Chondrocyte (in vitro differentiated cells): Measurements from ENCODE around the gene POLD1. TPM values are rescaled to one million over a fixed set of nuclear protein-coding genes. Genes with fewer than 3 reads are reported as not detected.

Experiments used
- DNase-seq: peaks from one replicate; pipeline ENCODE4 v3.0.0; 2021; ENCODE audit warnings: mixed read lengths, low spot score
- H3K27ac Mint-ChIP-seq: one replicate; pipeline ENCODE4 v1.8.0; 2021; ENCODE audit warnings: mild to moderate bottlenecking, moderate library complexity, mixed read lengths; ENCODE audit not compliant: unreplicated experiment
- H3K27me3 Mint-ChIP-seq: 2 replicates; pipeline ENCODE4 v1.8.0; 2021; ENCODE audit warnings: low read depth, mixed read lengths
- H3K36me3 Mint-ChIP-seq: 2 replicates; pipeline ENCODE4 v1.8.0; 2021; ENCODE audit warnings: low read depth, mixed read lengths
- H3K4me1 Mint-ChIP-seq: 2 replicates; pipeline ENCODE4 v1.8.0; 2021; ENCODE audit warnings: low read depth, mild to moderate bottlenecking, mixed read lengths
- H3K4me3 Mint-ChIP-seq: one replicate; pipeline ENCODE4 v1.8.0; 2021; ENCODE audit warnings: mild to moderate bottlenecking, moderate library complexity, mixed read lengths; ENCODE audit not compliant: unreplicated experiment
- H3K9me3 Mint-ChIP-seq: 2 replicates; pipeline ENCODE4 v1.8.0; 2021; ENCODE audit warnings: low read depth, mixed read lengths
- total RNA-seq: library from RNA; stranded (reverse); gene quantifications from 3 replicates; pipeline ENCODE4 v1.2.1, GENCODE V29; 2021
- TF ChIP-seq, protein P1 (sequence below): fragments of 200-600 bp; sonication (generic); IDR thresholded peaks from 2 replicates; pipeline ENCODE4 v1.5.0; 2021; ENCODE audit warnings: antibody characterized with exemption, mild to moderate bottlenecking, moderate library complexity

POLD1 gene
- total RNA-seq, 1 donor from 2014 or later: 15.8 TPM

DNA sequence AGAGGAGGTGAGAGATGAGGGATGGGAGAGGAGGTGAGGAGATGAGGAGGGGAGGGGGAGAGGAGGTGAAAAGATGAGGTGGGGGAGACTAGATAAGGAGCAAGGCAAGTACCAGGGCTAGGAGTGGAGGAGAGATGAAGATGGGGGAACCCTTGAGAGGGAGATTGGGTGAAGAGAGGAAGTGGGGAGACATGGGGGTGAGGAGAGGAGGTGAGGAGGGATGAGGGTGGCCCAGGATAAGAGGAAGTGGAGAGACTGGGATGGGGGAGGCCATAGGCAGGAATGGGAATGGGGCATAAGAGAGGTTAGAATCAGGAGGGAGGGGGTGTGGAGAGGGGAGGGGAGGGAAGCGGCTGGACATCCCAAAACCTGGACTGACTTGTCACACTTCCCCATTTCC is 75.5 kb downstream of the POLD1 start:
- Mint-ChIP-seq H3K9me3 (no peaks in the 10 kb centered on the region), H3K36me3 (peaks cover 2% of the 10 kb centered on the region), H3K27ac (no peak overlapping the region), H3K27me3 (peaks cover 11% of the 10 kb centered on the region), H3K4me3 (no peak overlapping the region), H3K4me1 (peaks cover 8% of the 10 kb centered on the region)
- TF ChIP-seq, protein P1, sequence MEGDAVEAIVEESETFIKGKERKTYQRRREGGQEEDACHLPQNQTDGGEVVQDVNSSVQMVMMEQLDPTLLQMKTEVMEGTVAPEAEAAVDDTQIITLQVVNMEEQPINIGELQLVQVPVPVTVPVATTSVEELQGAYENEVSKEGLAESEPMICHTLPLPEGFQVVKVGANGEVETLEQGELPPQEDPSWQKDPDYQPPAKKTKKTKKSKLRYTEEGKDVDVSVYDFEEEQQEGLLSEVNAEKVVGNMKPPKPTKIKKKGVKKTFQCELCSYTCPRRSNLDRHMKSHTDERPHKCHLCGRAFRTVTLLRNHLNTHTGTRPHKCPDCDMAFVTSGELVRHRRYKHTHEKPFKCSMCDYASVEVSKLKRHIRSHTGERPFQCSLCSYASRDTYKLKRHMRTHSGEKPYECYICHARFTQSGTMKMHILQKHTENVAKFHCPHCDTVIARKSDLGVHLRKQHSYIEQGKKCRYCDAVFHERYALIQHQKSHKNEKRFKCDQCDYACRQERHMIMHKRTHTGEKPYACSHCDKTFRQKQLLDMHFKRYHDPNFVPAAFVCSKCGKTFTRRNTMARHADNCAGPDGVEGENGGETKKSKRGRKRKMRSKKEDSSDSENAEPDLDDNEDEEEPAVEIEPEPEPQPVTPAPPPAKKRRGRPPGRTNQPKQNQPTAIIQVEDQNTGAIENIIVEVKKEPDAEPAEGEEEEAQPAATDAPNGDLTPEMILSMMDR: no peak
- DNase-seq: no peak

DNA sequence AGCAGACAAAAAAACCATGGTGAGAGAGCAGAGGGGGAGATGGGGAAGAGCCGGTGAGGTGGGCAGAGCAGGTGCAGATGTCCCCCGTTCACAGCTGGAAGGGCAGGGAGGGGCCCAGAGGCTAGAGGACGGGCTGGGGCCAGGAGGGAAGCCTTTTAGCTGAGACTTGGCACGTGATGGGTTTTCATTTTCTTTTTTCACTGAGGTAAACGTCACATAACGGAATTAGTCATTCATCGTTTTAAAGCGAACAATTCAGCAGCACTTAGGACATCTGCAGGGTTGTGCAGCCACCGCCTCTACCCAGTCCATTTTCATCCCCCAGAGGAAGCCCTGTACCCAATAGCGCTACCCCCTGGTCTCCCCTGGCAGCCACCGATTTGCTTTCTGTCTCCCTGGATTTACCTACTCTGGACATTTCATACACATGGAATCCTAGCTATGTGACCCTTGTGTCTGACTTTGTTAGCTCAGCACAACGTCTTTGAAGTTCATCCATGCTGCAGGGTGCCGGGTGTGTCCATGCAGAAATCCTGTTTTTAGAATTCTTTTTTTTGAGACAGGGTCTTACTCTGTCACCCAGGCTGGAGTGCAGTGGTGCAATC is 76.1 kb downstream of the POLD1 start:
- TF ChIP-seq, protein P1: no peak
- DNase-seq: no peak
- Mint-ChIP-seq H3K27me3 (peaks cover 9% of the 10 kb centered on the region), H3K27ac (no peak overlapping the region), H3K4me1 (peaks cover 8% of the 10 kb centered on the region), H3K4me3 (no peak overlapping the region), H3K36me3 (no peaks in the 10 kb centered on the region), H3K9me3 (no peaks in the 10 kb centered on the region)

DNA sequence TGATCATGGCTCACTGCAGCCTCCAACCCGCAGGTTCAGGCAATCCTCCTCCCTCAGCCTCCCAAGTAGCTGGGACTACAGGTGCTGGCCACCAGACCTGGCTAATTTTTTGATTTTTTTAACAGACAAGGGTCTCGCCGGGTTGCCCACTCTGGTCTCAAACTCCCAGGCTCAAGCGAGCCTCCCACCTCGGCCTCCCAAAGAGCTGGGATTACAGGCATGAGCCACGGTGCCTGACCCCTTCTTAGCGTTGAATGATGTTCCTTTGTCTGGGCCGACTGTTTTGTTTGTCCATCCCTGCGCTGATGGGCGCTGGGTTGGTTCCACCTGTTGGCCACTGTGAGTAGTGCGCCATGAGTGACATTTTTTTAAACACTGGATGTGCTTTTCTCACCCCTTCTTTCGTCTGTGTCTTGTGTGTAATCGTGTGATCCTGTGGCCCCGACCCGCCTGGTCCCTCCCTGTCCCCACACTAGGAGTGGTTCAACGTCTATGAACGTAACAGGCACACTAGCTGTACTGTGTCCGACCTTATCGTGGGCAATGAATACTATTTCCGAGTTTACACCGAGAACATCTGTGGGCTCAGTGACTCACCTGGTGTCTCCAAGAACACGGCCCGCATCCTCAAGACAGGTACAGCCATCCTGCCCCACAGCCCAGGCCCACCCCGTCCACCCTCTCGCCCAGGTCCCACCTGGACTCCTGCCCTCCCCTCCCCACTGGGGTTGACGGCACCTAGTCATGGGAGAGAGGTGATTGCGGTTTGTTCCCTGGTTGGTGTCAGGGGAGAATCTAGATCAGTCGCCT is 77.1 kb downstream of the POLD1 start:
- H3K27me3 Mint-ChIP-seq: peaks cover 9% of the 10 kb centered on the region
- H3K4me3 Mint-ChIP-seq: no peak overlapping the region
- H3K4me1 Mint-ChIP-seq: peaks cover 8% of the 10 kb centered on the region
- no peak for DNase-seq
- TF ChIP-seq, protein P1: peak; percentile 86
- no peaks in the 10 kb centered on the region for H3K36me3 Mint-ChIP-seq
- no peaks in the 10 kb centered on the region for H3K9me3 Mint-ChIP-seq
- H3K27ac Mint-ChIP-seq: no peak overlapping the region

DNA sequence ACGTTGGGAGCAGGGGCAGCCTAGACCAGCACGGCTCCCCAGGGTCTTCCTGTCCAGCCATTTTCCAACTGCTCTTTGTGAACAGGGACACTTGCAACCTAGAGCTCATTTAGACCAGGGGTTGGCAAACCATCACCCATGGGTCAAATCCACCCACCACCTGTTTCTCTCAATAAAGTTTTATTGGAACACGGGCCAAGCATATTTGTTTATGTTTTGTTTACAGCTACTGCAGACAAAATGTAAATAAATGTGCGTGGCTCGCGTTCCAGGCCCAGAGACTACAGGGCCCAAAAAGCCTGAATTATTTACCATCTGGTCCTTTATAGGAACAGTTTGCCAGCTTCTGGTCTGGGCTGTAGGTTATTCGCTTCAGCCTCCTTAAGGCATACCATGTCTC is 78.8 kb downstream of the POLD1 start:
- Mint-ChIP-seq H3K36me3 (no peaks in the 10 kb centered on the region), H3K4me3 (no peak overlapping the region), H3K27me3 (peaks cover 3% of the 10 kb centered on the region), H3K9me3 (no peaks in the 10 kb centered on the region), H3K4me1 (peaks cover 8% of the 10 kb centered on the region), H3K27ac (no peak overlapping the region)
- DNase-seq: no peak
- TF ChIP-seq, protein P1: no peak

DNA sequence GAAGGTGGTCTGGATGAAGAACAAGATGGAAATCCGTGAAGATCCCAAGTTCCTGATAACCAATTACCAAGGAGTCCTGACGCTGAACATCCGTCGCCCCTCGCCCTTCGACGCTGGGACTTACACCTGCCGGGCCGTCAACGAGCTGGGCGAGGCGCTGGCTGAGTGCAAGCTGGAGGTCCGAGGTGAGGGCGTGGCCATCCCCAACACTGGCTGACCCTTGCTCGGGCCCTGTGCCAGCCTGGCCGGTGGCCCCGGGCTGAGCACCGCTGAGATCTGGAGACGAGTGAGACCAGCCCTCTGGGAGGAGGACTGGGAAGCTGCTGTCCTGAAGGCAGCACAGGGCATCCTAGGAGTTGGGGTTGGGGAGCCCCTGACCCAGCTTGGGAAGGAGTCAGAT is 80.2 kb downstream of the POLD1 start:
- no peaks in the 10 kb centered on the region for H3K9me3 Mint-ChIP-seq
- TF ChIP-seq, protein P1: no peak
- H3K27ac Mint-ChIP-seq: no peak overlapping the region
- peaks cover 8% of the 10 kb centered on the region for H3K4me1 Mint-ChIP-seq
- H3K4me3 Mint-ChIP-seq: no peak overlapping the region
- DNase-seq: no peak
- H3K27me3 Mint-ChIP-seq: peaks cover 6% of the 10 kb centered on the region
- no peaks in the 10 kb centered on the region for H3K36me3 Mint-ChIP-seq
